ENCODE data around the gene GNRH2. TPM values are rescaled to one million over a fixed set of nuclear protein-coding genes. Genes with fewer than 3 reads are reported as not detected.

GNRH2 gene
- total and polyA plus RNA-seq, 2 of the 8 experiments (the other 6 are each of a cell fraction or from before 2014, with no cell fraction given) = 0.09 to 0.82 TPM

- Histone ChIP-seq H4K8ac (ENCODE audit: extremely low read depth, insufficient read depth, low read length) (no peak overlapping the region), H4K20me1 (replicated peaks in 1 of 2; ENCODE audit: control insufficient read depth in 1 of 2, insufficient read depth in 2 of 2, low read length in 2 of 2) (no peaks in the 10 kb centered on the region), H3K27ac (ENCODE audit: low read depth, low read length) (no peak overlapping the region), H3K27me3 (replicated peaks in 1 of 4; ENCODE audit: control insufficient read depth in 3 of 4, extremely low read depth in 1 of 4, insufficient read depth in 3 of 4, low read length in 3 of 4) (no peaks in the 10 kb centered on the region), H2BK15ac (ENCODE audit: low read length) (no peak overlapping the region), H3K9me3 (ENCODE audit: insufficient read depth in 2 of 2, low read depth in 1 of 2, low read length in 1 of 2) (peaks cover 3 to 7% of the 10 kb centered on the region in 2 experiments; a peak in 1 of 4 replicates), H3K4me3 (ENCODE audit: extremely low read depth in 1 of 4, insufficient read depth in 2 of 4, low read depth in 3 of 4, low read length in 4 of 4) (no peak overlapping the region), H3K79me2 (ENCODE audit: control insufficient read depth in 1 of 2, insufficient read depth in 2 of 2, low read length in 2 of 2) (no peaks in the 10 kb centered on the region), H2AK5ac (ENCODE audit: low read depth, low read length) (no peak overlapping the region), H3K14ac (ENCODE audit: insufficient read length) (no peak overlapping the region), H2BK20ac (ENCODE audit: low read length) (no peak overlapping the region), H2BK12ac (ENCODE audit: low read depth, low read length) (no peak overlapping the region), H3K36me3 (ENCODE audit: control insufficient read depth in 2 of 4, insufficient read depth in 4 of 4, low read length in 3 of 4) (peaks cover 6 to 27% (median 10%) of the 10 kb centered on the region in 4 experiments), H2BK5ac (ENCODE audit: low read depth, low read length) (no peak overlapping the region), H4K5ac (ENCODE audit: insufficient read length, low read depth, low read length) (no peak overlapping the region), H3K56ac (replicated peaks; ENCODE audit: insufficient read length, low read depth, low read length) (no peak overlapping the region), H3K18ac (ENCODE audit: extremely low read depth, low read length) (no peak overlapping the region), H3K4me1 (replicated peaks in 1 of 4; ENCODE audit: control insufficient read depth in 3 of 4, insufficient read depth in 4 of 4, low read length in 3 of 4) (no peaks in the 10 kb centered on the region), H3K9ac (replicated peaks in 1 of 4; ENCODE audit: extremely low read depth in 1 of 4, low read depth in 3 of 4, low read length in 3 of 4) (no peak overlapping the region), H3K23ac (ENCODE audit: insufficient read length) (no peak overlapping the region), H3K4ac (replicated peaks; ENCODE audit: insufficient read length, low read depth, low read length) (no peak overlapping the region), H3K23me2 (ENCODE audit: low read depth, low read length) (no peaks in the 10 kb centered on the region), H4K91ac (replicated peaks; ENCODE audit: insufficient read length, low read length) (no peak overlapping the region), H2BK120ac (replicated peaks; ENCODE audit: low read depth, low read length) (no peak overlapping the region), H3K79me1 (ENCODE audit: low read depth, low read length) (no peaks in the 10 kb centered on the region), H3K4me2 (ENCODE audit: insufficient read depth in 1 of 2, low read depth in 2 of 2, low read length in 2 of 2) (no peak overlapping the region), H2AFZ (ENCODE audit: low read length) (no peak overlapping the region)
- CTCF ChIA-PET (ENCODE audit: partially characterized antibody) = interaction anchor here (0.6 kb wide), 1 partner anchor 563 kb away, joined by 3 read pairs; no protein-coding TSS in a partner anchor
- DNase-seq (ENCODE audit: low read depth in 1 of 2, low spot score in 2 of 2) = no peak
- POLR2A ChIA-PET (ENCODE audit: partially characterized antibody) = interaction anchor here (1.7 kb wide), 1 partner anchor 16 kb away, joined by 4 read pairs; no protein-coding TSS in a partner anchor
- no peak for FAIRE-seq
- 91% methylated on average over 3 of the region's 3 CpGs; no CpG with 5 or more reads in 1 of the 2 experiments for WGBS, 2 experiments (ENCODE audit: extremely low coverage in 1 of 2, insufficient coverage in 1 of 2, insufficient read length in 1 of 2, insufficient replicate concordance in 2 of 2, low coverage in 1 of 2, low lambda C conversion rate in 2 of 2, missing lambda C conversion rate in 1 of 2)
- TF ChIP-seq CTCF (IDR thresholded peaks at IDR 0.05; ENCODE audit: control extremely low read depth in 1 of 3, insufficient read depth in 1 of 3, low read depth in 1 of 3, low read length in 3 of 3) (no peak), ZNF274 (IDR thresholded peaks at IDR 0.05; ENCODE audit: borderline replicate concordance, extremely low read depth, low read length) (no peak), KDM5A (IDR thresholded peaks at IDR 0.05; ENCODE audit: low read length) (no peak), NANOG (IDR thresholded peaks at IDR 0.05; ENCODE audit: insufficient read depth, low read depth, low read length, poor library complexity, severe bottlenecking) (no peak), ATF3 (IDR thresholded peaks at IDR 0.05; ENCODE audit: insufficient read depth, low read depth, low read length) (no peak), POLR2AphosphoS5 (IDR thresholded peaks at IDR 0.05; ENCODE audit: low read depth, low read length) (no peak), SP1 (IDR thresholded peaks at IDR 0.05; ENCODE audit: low read depth, low read length) (no peak), TBP (IDR thresholded peaks at IDR 0.05; ENCODE audit: low read depth, low read length) (no peak), RNF2 (IDR thresholded peaks at IDR 0.05; ENCODE audit: borderline replicate concordance, low read depth, low read length, missing control alignments, poor library complexity, severe bottlenecking) (no peak), TAF1 (IDR thresholded peaks at IDR 0.05; ENCODE audit: low read depth, low read length) (no peak), YY1 (IDR thresholded peaks at IDR 0.05; ENCODE audit: low read depth, low read length) (no peak)
Measured at GRCh38 chr20:3014662-3015061, 28.8 kb upstream of the GNRH2 start.

Measured in H1 (cell line).